GM10266 (cell line): ENCODE data around the gene PRCP.

Source experiments
- DNase-seq: peaks from one replicate; pipeline ENCODE4 v3.0.0; 2012; ENCODE audit errors: extremely low spot score
- TF ChIP-seq, protein P1 (sequence below): IDR thresholded peaks from 2 replicates; pipeline ENCODE4 v1.5.1; 2012; ENCODE audit warnings: mild to moderate bottlenecking, low read depth; ENCODE audit not compliant: control insufficient read depth, insufficient read depth; ENCODE audit errors: missing control alignments

Gene PRCP

DNA sequence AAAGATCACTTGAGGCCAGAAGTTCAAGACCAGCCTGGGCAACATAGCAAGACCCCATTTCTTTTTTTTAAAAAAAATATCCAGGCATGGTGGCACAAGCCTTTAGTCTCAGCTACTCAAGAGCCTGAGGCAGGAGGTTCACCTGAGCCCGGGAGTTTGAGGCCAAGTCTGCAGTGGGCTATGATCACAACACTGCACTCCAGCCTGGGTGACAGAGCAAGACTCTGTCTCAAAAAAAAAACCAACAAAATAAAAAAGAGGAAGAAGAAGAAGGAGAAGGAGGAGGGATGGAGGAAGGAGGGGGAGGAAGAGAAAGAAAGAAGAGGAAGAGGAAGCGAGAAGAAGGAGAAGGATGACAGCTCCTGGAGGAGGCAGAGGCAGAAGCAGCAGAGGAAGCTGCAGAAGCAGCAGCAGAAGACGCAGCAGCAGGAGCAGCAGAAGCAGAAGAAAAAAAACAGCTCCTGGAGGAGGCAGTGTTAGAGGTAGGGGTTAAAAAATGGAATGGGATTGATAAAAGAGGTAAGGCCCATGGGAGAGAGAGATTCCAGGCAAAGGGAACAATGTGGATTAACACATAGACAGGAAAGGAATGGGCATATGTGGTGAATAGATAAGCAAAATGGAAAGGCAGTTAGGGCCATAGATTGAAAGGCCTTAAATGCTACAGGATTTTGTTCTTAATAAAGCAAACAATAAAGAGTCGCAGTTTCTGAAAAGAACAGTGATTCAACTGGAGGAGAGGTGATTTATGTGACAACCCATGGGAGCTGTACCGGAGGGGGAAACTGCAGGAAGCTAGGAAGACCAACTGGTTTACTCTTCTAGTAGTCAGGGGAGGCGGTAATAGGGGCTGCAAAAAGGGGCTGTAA lies 10.9 kb downstream of the PRCP start:
- TF ChIP-seq, protein P1, sequence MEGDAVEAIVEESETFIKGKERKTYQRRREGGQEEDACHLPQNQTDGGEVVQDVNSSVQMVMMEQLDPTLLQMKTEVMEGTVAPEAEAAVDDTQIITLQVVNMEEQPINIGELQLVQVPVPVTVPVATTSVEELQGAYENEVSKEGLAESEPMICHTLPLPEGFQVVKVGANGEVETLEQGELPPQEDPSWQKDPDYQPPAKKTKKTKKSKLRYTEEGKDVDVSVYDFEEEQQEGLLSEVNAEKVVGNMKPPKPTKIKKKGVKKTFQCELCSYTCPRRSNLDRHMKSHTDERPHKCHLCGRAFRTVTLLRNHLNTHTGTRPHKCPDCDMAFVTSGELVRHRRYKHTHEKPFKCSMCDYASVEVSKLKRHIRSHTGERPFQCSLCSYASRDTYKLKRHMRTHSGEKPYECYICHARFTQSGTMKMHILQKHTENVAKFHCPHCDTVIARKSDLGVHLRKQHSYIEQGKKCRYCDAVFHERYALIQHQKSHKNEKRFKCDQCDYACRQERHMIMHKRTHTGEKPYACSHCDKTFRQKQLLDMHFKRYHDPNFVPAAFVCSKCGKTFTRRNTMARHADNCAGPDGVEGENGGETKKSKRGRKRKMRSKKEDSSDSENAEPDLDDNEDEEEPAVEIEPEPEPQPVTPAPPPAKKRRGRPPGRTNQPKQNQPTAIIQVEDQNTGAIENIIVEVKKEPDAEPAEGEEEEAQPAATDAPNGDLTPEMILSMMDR, result no peak
- DNase-seq, result no peak

DNA sequence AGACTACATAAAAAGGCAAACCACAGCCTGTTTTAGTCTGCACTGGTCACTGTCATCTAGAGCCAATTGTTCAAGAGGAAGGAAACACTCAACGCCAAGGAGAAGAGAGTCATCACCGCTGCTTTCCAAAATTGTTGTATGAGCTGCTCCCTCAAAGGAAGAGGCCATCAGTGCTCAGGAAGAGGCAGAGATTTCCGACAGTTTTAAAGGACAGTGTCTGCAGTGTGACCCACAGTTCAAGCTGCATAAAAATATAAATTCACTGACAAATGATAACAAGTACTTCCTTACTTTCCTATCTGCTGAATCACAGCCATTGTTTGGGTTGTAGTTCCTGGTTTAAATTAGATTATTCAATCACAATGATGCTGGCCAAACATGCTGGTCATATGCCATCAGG lies 16.4 kb downstream of the PRCP start:
- TF ChIP-seq, protein P1, result no peak
- no peak for DNase-seq

DNA sequence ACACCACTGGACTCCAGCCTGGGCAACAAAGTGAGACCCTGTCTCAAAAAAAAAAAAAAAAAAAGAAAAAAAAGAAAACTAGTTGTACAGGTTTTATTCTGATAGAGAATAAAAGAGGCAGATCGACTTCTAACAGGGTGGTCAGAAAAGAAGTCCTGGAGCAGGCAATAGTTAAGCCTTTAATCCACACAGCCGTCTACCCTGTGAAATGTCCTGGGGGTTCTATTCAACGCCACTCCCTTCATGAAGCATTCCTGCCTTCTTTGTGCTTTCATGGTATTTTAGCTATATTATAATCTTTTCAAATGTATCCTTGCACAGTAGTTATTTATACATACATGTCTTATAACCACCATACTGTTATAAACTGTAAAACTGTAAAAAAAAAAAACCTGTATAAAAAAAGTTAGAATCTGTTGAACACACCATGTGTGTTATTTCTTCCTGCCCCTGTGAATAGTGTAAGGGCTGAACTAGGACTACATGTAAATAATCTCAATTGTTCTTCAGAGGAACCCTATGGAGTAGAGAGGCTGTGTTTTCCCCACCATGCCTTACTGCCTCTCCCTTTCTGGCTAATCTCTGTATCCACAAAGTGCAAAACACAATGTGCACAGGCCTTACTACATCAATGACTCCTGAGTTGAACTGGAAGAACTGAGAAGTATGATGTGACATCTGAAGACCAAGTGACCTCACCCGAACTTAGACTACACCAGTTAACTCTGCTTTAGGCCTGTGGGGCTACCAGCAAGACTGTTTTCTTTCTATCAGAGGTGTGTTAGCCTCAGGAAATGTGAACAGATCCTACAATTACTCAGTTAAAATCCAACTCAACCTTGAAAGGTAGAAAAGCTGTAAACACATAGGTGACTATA lies 25.3 kb downstream of the PRCP start:
- no peak for DNase-seq
- TF ChIP-seq, protein P1, result no peak

DNA sequence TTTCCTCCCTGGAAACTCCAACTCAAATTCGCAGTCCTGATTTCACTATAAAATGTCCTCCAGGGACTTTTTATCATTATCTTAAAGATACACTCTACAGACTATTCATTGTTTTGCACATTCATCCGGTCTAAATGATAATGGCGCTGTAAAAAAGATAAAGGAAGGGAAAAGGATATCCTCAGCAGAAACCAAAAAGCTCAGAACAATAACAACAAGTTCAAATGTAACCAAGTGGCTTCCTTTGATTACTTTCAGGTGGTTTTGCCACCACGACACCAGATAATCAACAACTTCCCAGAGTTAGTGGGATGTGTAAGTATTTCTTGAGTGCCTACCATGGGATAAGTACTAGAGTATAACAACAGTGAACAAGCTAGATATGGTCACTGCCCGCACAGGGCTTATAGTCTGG lies 26.3 kb downstream of the PRCP start:
- TF ChIP-seq, protein P1, result no peak
- DNase-seq, result no peak

DNA sequence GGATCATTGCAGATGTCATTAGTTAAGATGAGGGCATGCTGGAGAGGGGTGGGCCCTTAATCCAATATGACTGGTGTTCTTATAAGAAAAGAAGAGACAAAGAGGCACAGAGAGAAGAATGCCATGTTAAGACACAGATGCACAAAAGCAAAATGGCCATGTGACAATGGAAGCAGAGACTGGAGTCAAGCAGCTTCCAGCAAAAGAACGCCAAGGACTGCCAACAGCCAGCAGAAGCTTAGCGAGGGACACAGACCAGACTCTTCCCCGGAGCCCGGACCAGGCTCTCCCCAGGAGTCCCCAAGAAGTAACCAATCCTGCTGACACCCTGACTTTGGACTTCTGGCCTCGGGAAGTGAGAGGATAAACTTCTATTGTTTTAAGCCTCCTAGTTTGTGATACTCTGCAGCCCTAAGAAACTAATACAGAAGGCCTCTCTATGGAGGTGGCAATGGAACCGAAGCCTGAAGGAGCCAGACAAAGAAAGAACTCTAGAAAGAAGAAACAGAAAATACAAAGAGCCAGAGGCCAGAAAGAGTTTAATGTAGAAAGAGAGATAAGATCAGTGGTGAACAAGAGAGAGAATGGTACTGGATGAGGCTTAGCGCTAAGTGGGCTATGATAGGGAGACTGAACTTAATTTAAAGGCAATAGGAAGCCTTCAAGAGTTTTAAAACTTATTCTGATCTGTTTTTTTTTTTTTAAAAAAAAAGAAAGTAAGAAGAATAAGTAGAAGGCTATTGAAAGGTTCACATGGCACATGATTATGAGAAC lies 27.7 kb downstream of the PRCP start:
- TF ChIP-seq, protein P1, result no peak
- DNase-seq, result no peak

DNA sequence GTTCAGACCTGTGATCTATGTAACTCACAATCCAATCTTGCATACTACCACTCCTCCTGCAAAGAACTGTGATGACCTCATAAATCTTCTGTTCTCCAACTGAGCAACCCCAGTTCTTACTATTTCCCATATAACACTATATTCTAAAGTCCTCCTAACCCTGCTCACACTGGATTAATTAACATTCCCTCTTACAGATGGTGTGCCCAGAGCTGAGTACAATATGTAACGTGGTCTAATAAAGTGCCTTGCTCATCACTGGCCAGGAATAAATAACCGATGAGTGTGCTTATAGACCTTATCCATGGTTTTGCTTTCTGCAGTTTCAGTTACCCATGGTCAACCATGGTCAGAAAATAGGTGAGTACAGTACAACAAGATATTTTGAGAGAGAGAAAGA lies 28.6 kb downstream of the PRCP start:
- TF ChIP-seq, protein P1, result no peak
- DNase-seq, result no peak
